GM18499 (cell line): ENCODE data around the gene RXRA.

Experiments used
- ATAC-seq: cut with Tn5 transposase; IDR thresholded peaks from one replicate; pipeline ENCODE4 v1.9.1; 2021; ENCODE audit warnings: moderate number of reproducible peaks; ENCODE audit not compliant: insufficient read depth, unreplicated experiment

The RXRA gene

GRCh38 chr9:134325813-134326723 is at the start of gene RXRA:
TSS of gene RXRA (plus strand) at chr9:134326455. CDS start at chr9:134326632, 177 bp downstream.
- ATAC-seq: no peak

GRCh38 chr9:134278286-134278685 is 48.0 kb upstream of the RXRA start:
- no peak for ATAC-seq

- ATAC-seq: no peak
These were observed 47.1 kb upstream of the RXRA start for GRCh38 chr9:134278974-134279640.

GRCh38 chr9:134282138-134282650 is 44.1 kb upstream of the RXRA start:
- ATAC-seq: no peak

GRCh38 chr9:134283111-134283515 is 43.1 kb upstream of the RXRA start:
- ATAC-seq: no peak

GRCh38 chr9:134283692-134284265 is 42.5 kb upstream of the RXRA start:
- no peak for ATAC-seq

- no peak for ATAC-seq
These were observed 42.0 kb upstream of the RXRA start for GRCh38 chr9:134284273-134284672.

GRCh38 chr9:134284741-134285140 is 41.5 kb upstream of the RXRA start:
- ATAC-seq: no peak

- no peak for ATAC-seq
These were observed 40.9 kb upstream of the RXRA start for GRCh38 chr9:134285215-134285845.

GRCh38 chr9:134286471-134287245 is 39.6 kb upstream of the RXRA start:
- no peak for ATAC-seq

- ATAC-seq: no peak
These were observed 38.4 kb upstream of the RXRA start for GRCh38 chr9:134287591-134288491.

- no peak for ATAC-seq
These were observed 37.5 kb upstream of the RXRA start for GRCh38 chr9:134288746-134289145.

- ATAC-seq: no peak
These were observed 36.9 kb upstream of the RXRA start for GRCh38 chr9:134289241-134289875.

GRCh38 chr9:134290603-134291451 is 35.4 kb upstream of the RXRA start:
- no peak for ATAC-seq

GRCh38 chr9:134291452-134291881 is 34.8 kb upstream of the RXRA start:
- no peak for ATAC-seq

- ATAC-seq: no peak
These were observed 34.0 kb upstream of the RXRA start for GRCh38 chr9:134291961-134292871.
